Cortex of kidney (tissue), 1 donor: ENCODE results near the gene HYI.

Source experiments
- DNase-seq: peaks from one replicate; lab custom pipeline; 2025; lab: John Stamatoyannopoulos, UW

HYI gene

DNA sequence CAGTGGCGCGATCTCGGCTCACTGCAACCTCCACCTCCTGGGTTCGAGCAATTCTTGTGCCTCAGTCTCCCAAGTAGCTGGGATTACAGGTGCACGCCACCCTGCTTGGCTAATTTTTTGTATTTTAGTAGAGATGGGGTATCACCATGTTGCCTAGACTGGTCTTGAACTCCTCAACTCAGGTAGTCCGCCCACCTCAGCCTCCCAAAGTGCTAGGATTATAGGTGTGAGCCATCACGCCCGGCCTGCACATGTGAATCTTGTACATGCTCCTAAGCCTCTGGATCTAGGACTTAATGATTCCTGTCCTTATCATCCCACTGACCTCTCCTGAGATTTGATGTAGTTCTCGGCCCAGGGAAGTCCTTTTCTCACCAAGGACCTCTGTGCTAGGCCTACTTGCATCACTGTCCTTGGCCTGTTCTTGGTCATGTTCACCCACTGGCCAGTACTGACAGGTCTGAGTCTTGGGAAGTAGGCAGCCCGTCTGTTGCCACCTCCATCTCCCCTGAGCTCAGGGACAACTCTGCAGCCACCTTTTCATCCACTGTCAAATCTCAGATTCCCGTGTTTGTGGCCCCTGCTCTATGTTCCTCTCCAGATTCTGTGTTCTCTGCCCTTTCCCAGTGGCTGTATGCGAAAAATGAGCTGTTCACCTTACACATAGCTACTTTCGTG lies 9.4 kb downstream of the HYI start:
- DNase-seq: no peak

DNA sequence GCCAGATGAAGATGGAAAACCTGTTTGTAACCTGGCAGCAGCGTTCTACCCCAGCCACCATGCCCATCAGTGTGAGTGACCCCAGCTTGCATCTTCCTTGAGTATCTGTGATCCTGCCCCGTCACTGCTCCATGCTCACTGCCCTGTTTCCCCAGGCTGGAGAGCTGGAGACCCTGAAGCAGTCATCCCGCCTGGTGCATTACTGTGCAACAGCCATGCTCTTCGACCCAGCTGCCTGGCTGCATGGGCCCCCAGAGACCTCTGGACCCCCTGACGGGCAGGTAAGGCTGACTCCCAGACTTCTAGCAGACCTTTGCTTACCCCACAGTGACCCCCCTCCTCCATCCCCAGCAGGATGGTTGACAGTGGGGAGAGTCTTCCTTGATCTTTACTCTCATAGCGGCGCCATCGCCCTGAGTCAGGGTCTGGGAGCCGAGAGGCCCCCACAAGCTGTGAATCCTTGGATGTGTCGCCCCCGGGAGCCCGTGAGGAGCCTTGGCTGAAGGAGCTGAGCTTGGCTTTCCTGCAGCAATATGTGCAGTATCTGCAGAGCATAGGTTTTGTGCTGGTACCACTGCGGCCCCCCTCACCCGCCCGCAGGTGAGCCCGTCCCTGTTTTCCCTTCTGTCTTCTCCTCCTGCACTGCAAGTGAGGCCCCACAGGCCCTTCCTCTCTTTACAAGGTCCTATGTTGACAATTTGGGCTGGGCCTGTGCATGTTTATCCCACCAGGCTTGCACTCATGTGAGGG lies 10.4 kb downstream of the HYI start:
- DNase-seq: no peak

DNA sequence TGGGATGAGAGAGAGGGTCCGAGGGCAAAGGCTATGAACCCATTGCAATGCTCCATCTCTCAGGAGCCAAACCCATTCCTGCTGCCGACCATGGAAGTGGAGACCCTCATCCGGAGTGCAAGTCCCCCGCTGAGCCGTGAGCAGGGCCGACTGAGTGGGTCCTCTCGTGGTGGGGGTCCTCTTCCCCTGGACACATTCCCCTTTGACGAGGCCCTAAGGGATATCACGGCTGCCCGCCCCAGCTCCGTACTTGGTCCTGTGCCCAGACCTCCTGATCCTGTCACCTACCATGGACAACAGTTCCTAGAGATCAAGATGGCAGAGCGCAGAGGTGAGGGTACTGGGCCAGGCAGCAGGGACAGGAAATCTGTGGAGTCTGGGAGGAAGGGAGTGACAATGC lies 11.0 kb downstream of the HYI start:
- no peak for DNase-seq

- no peak for DNase-seq
Measured at GRCh38 chr1:43441894-43442637, 11.7 kb downstream of the HYI start.

GRCh38 chr1:43441166-43441893 lies 12.4 kb downstream of the HYI start:
- DNase-seq: no peak

DNA sequence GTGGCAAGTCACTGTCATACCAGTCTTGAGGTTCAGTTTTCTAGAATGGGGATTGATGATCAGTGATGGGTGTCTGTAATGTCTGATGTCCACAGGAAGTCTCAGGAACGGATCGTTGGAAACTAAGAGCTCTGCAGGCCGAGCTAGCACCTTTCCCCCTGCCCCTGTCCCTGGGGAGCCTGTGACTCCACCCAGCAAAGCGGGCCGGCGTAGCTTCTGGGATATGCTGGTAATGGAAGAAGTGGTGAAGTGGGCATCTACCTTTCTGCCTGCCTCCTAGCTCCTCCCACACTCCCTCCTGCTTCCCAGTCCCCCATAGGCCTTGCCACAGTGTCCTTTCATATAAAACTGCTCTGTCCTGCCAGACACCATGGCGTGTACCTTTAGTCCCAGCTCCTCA lies 13.4 kb downstream of the HYI start:
- DNase-seq: no peak

- no peak for DNase-seq
Measured at GRCh38 chr1:43439781-43440180, 13.9 kb downstream of the HYI start.

DNA sequence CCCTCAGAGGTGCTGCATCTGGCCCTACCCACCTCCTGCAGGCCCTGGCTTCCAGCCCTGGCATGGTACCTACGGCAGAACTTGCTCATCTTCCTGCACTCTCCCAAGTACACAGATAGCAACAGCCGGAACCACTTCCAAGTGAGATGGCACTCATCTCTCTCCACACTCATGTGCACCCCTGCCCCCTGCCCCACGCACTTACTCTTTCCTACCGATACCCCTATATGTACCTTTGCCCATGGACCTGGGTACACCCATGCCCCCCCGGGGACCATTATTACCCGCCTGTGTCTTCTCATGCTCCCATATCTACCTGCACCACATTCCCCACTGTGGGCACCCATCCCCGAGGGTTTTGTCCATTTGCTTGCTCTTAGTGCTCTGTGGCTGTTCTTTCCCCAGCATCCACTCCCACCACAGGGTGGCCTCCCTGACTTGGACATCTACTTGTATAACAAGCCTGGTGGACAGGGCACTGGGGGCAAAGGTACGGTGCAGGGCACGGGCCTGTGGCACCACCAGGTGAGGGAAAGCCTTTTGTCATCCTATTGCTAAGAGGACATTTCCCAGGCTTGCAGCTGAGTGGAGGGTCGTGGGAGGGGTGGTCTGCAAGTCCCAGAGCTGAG lies 14.7 kb downstream of the HYI start:
- DNase-seq: no peak

DNA sequence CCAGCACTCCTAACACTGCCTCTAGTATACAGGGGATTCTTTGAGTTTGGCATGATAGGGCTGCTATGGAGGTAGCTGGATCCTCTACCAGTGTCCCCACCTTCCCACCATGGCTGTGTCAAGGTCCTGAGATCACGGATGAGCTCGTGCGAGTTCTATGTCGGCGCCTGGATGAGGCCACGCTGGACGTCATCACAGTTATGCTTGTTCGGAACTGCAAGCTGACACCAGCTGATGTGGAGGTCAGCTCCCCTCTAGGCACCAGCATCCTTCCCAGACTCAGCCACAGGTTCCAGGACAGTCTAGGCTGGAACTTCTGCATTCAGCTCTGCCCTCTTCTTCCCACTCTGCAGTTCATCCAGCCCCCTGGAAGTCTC lies 15.2 kb downstream of the HYI start:
- no peak for DNase-seq

DNA sequence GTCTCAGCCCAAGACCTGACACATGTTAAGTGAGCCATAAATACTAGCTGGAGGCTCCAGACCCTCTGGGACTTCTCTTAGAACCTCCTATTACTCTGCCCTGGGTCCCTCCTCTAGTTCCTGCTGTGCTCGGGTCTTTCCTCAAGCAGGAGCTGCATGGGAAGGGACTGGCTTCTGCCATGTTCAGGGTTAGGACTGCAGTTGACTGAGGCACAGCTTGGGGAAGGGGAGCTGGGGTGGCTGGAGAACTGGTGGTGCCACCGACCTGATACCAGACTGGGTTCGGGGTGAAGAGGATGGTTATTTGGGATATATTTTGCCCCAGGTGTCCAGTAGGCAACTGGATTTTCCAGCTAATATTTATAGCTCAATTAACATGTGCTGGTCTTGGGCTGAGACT lies 15.7 kb downstream of the HYI start:
- DNase-seq: no peak

DNA sequence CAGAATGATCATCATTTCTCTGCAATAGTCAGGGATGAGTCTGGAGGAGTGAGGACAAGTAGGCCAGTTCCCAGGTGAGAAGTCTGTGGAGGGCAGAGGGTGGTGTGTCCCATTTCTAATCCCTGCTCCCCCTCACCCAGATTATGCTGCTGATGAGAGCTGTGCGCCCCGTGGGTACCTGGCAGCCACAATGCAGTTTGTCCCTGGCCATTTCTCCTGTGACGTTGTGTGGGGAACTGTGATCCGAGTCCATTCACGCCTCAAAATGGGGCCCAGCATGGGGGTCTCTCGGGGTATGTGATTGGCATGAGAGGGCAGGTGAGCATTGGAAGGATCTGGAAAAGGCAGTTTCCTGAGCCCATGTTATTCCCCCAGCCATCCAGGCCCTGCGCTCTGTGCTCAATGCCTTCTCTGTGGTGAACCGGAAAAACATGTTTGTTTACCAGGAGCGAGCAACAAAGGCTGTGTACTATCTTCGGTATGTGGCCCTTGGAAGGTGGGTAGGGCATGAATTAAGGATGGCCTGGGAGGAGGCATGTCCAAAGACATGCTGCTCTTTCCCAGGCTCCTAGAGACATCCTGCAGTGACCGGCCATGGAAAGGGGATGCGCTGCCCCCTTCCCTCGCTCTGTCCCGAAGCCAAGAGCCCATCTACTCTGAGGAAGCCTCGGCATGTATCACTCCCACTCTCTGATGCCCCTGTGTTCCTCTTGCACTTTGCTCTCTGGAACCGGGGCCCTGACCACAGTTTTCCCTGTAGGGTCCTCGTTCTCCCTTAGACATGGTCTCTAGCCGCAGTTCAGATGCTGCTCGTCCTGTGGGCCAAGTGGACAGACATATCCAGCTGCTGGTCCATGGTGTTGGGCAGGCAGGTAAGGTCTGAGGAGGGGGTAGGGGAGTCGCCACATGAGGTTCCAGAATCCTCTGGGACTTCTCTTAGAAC lies 16.4 kb downstream of the HYI start:
- DNase-seq: no peak

- no peak for DNase-seq
Measured at GRCh38 chr1:43436371-43436770, 17.4 kb downstream of the HYI start.

DNA sequence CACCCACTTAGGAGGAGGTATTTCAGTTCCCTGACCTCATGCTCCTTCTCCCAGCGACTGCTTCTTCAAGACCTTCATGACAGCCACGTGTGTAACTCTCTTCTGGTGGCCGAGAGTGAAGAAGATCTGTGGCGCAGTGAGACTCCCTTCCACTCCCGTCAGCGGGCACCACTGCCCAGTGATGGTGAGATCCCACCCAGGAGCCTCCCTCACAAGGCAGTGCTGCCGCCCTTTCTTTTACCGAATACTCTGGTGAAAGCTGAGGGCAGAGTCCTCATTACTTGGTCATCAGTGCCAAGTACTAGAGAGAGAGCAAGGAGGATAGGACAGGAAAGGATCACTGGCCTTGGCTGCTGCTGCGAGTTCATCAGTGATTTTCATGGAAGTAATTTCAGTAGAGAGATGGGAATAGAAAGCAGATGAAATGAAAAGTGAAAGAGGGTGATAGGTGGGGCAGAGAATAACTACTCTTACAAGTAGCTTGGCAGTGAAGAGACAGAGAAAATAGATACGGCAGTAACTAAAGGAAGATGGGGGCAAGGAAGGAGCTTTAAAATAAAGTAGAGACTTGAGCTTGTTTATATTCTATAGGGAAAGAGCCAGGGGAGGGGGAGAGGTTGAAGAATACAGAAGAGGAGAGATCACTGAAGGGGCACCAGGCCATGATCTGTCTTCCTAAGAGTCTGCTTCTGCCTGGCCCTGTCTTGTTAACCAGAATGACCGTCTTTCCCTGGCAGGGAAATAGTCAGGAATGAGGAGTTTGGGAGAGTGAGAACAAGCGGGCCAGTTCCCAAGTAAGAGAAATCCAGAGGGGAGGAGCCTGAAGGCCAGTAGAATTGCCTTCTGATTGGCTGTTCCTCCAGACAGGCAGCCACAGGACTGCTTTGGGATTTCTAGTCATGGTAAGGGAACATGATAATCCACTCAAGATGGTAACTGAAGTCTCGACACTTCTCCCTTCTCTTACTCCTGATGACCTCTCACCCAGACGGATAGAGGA lies 18.3 kb downstream of the HYI start:
- DNase-seq: no peak

DNA sequence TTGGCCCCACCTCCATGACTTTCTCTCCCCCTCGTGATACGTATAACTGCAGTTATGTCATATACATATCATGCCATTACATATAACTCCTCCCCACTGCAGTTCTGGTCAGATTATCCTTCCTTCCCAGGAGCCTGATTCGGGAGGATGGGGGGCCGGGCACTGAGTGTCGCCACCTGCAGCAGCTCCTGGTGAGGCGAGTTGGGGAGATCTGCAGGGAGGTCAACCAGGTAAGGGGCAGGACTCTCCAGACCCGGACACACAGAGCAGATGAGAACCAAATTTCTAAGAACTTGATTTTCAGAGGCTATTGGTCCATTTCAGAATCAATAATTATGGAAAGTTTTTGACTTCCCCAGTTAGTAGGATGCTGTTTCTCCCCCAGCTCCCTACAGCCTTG lies 19.5 kb downstream of the HYI start:
- no peak for DNase-seq

DNA sequence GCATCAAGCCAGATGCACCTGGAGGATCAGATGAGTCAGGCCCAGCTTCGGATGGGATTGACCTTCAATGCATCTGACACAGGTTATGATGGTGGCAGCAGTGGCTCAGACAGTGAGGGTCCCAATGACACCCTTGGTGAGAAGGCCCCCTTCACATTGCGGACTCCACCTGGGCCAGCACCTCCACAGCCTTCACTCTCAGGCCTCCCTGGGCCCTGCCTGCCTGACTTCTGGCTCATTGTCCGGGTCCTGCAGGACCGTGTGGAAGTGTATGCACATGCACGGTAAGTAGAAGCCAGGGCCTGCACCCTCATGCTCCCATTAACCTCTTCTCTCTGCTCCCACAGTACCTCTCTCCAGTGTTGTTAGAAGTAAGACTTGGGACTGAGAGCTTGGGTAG lies 20.8 kb downstream of the HYI start:
- no peak for DNase-seq

DNA sequence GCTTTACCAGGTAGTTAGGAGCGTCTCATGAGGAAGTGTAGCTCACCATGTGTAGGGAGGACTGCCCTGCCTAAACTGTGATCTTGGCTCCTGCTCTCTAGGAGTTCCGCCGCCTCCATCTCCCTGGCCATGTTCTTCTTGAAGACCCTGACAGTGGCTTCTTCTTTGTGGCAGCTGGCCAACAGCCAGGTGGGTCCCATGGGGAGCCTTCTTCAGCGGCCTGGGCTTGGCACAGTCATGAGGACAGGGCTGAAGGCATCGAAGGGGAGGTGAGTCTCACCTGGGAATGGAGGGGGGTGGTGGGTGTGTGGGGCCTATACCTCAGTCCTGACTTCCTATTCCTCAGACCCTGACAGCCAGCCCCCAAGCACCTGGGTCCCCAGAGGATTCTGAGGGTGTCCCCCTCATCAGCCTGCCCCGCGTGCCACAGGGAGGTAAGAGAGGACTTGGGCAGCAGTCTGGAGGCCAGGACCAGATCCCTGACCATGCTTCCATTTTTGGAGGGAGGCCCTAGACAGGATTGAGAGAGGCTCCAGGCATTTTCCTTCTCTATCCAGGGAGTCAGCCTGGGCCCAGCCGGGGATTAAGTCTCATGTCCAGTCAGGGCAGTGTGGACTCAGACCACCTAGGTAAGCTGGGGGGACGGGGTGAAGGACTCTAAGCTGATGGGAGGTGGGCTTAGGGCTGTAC lies 21.4 kb downstream of the HYI start:
- no peak for DNase-seq

DNA sequence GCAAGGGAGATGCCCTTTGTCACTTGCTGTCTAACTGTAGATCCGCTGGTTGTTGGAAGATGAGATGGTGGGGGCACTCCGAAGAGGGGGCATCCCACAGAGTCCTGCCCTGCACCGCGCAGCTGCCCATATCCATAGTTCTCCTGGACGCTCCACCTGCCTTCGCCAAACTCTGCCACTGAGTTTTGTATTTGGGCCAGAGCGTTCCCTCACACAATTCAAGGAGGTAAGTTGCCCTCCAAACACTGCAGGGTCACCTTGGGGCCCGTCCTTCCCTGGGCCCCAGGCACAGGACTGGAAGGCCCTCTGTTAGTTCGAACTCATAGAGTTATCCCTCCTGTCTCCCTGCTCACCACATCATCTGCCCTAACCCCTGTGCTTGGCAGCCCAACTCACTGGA lies 22.1 kb downstream of the HYI start:
- no peak for DNase-seq

- DNase-seq: no peak
Measured at GRCh38 chr1:43430831-43431230, 22.9 kb downstream of the HYI start.

DNA sequence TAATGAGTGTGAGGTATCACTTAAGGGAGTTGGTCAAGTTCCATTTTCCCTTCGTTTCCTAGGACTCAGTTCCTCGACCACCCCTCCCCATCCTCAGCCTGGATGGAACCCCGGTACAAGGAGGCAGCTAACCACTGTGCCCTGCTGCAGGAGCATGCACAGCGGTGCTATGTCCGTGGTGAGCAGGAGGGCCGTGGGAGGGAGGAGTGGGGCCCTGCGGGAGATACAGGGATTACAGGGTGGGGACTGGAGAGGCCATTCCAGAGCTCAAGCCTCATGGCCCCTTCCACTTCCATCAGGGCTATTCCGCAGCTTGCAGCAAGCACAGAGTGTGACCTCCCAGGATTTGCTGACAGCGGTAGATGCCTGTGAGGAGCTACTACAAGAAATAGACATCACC lies 25.8 kb downstream of the HYI start:
- DNase-seq: no peak
